Measurements from ENCODE around the gene NHLH2. TPM values are rescaled to one million over a fixed set of nuclear protein-coding genes. Genes with fewer than 3 reads are reported as not detected.

NHLH2 gene
- total RNA-seq, 4 donors from 2014 or later: 1.1 to 1.8 (median 1.6) TPM

GRCh38 chr1:115854005-115854404 lies 13.1 kb upstream of the NHLH2 start:
- no peak for DNase-seq (ENCODE audit: low spot score in 2 of 2)
- no peak overlapping the region for H3K4me3 ChIP-seq
- peaks cover under 1% of the 10 kb centered on the region for H3K27me3 ChIP-seq
- no peaks in the 10 kb centered on the region for H3K36me3 ChIP-seq
- H3K9me3 ChIP-seq: no peaks in the 10 kb centered on the region
- 66% methylated on average over 2 of the region's 2 CpGs for WGBS
- no peak for TF ChIP-seq POLR2A (IDR thresholded peaks at IDR 0.05)
- no peak for TF ChIP-seq CTCF (IDR thresholded peaks at IDR 0.05)
- TF ChIP-seq POLR2AphosphoS5 (IDR thresholded peaks at IDR 0.05): no peak
- TF ChIP-seq EP300 (IDR thresholded peaks at IDR 0.05): no peak
- H3K27ac ChIP-seq: no peak overlapping the region
- no peaks in the 10 kb centered on the region for H3K4me1 ChIP-seq

GRCh38 chr1:115850937-115851336 lies 10.0 kb upstream of the NHLH2 start:
- TF ChIP-seq POLR2A (IDR thresholded peaks at IDR 0.05) (no peak), POLR2AphosphoS5 (IDR thresholded peaks at IDR 0.05) (no peak), CTCF (IDR thresholded peaks at IDR 0.05) (no peak), EP300 (IDR thresholded peaks at IDR 0.05) (no peak)
- H3K36me3 ChIP-seq: no peaks in the 10 kb centered on the region
- no peak overlapping the region for H3K27ac ChIP-seq
- DNase-seq (ENCODE audit: low spot score in 2 of 2): no peak
- H3K4me3 ChIP-seq: no peak overlapping the region
- 87% methylated on average over 2 of the region's 2 CpGs for WGBS
- peaks cover 13% of the 10 kb centered on the region for H3K27me3 ChIP-seq
- H3K9me3 ChIP-seq: no peaks in the 10 kb centered on the region
- no peaks in the 10 kb centered on the region for H3K4me1 ChIP-seq

GRCh38 chr1:115847787-115848186 lies 6.9 kb upstream of the NHLH2 start:
- H3K36me3 ChIP-seq: no peaks in the 10 kb centered on the region

GRCh38 chr1:115842948-115843347 lies 2.0 kb upstream of the NHLH2 start:
- H3K27ac ChIP-seq: no peak overlapping the region
- WGBS: 82% methylated on average over 1 of the region's 1 CpG
- H3K9me3 ChIP-seq: no peaks in the 10 kb centered on the region
- H3K4me1 ChIP-seq: peaks cover 21% of the 10 kb centered on the region
- TF ChIP-seq CTCF (IDR thresholded peaks at IDR 0.05) (no peak), POLR2A (IDR thresholded peaks at IDR 0.05) (no peak), EP300 (IDR thresholded peaks at IDR 0.05) (no peak), POLR2AphosphoS5 (IDR thresholded peaks at IDR 0.05) (no peak)
- H3K27me3 ChIP-seq: peaks cover 76% of the 10 kb centered on the region
- H3K36me3 ChIP-seq: no peaks in the 10 kb centered on the region
- no peak for DNase-seq (ENCODE audit: low spot score in 2 of 2)
- H3K4me3 ChIP-seq: no peak overlapping the region

More at GRCh38 chr1:115847787-115848186, 6.9 kb upstream of the NHLH2 start:
- TF ChIP-seq CTCF (IDR thresholded peaks at IDR 0.05) (no peak), EP300 (IDR thresholded peaks at IDR 0.05) (no peak), POLR2A (IDR thresholded peaks at IDR 0.05) (no peak), POLR2AphosphoS5 (IDR thresholded peaks at IDR 0.05) (no peak)
- 40% methylated on average over 1 of the region's 1 CpG for WGBS
- no peak for DNase-seq (ENCODE audit: low spot score in 2 of 2)
- H3K4me3 ChIP-seq: no peak overlapping the region
- H3K9me3 ChIP-seq: no peaks in the 10 kb centered on the region
- no peak overlapping the region for H3K27ac ChIP-seq
- H3K4me1 ChIP-seq: no peaks in the 10 kb centered on the region
- H3K27me3 ChIP-seq: peaks cover 32% of the 10 kb centered on the region

GRCh38 chr1:115839679-115840237 lies 1.2 kb downstream of the NHLH2 start:
- Histone ChIP-seq H3K27ac (peak overlapping the region; percentile 58), H3K4me1 (peaks cover 26% of the 10 kb centered on the region), H3K27me3 (peaks cover 72% of the 10 kb centered on the region), H3K36me3 (no peaks in the 10 kb centered on the region), H3K9me3 (no peaks in the 10 kb centered on the region), H3K4me3 (peak overlapping the region; percentile 55)
- TF ChIP-seq CTCF (IDR thresholded peaks at IDR 0.05) (no peak), POLR2AphosphoS5 (IDR thresholded peaks at IDR 0.05) (no peak), EP300 (IDR thresholded peaks at IDR 0.05) (no peak), POLR2A (IDR thresholded peaks at IDR 0.05) (no peak)
- no peak for DNase-seq (ENCODE audit: low spot score in 2 of 2)
- 6% methylated on average over 23 of the region's 23 CpGs for WGBS
